ENCODE measurements around the gene TRPV5.

Gene TRPV5

DNA sequence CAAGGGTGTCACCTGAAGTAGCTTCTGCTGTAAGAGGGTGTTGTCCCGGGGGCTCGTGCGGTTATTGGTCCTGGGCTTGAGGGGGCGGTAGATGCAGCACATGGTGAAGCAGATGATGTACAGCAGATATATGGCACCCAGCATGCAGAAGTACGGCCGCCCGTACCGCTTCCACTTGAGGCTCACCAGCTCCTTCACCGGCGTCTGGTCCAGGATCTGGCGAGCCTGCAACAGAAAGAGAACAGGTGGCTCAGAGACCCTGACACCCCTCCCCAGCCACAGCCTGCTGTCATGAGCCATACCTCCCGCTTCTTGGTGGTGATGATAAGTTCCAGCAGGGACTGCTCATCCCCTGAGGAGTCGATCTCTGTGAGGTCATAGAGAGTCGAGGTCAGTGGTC is 58.1 kb downstream of the TRPV5 start:
- TF ChIP-seq EZH2phosphoT487 (IDR thresholded peaks at IDR 0.05; ENCODE audit: borderline replicate concordance, low read length): no peak
- TF ChIP-seq, protein P1, sequence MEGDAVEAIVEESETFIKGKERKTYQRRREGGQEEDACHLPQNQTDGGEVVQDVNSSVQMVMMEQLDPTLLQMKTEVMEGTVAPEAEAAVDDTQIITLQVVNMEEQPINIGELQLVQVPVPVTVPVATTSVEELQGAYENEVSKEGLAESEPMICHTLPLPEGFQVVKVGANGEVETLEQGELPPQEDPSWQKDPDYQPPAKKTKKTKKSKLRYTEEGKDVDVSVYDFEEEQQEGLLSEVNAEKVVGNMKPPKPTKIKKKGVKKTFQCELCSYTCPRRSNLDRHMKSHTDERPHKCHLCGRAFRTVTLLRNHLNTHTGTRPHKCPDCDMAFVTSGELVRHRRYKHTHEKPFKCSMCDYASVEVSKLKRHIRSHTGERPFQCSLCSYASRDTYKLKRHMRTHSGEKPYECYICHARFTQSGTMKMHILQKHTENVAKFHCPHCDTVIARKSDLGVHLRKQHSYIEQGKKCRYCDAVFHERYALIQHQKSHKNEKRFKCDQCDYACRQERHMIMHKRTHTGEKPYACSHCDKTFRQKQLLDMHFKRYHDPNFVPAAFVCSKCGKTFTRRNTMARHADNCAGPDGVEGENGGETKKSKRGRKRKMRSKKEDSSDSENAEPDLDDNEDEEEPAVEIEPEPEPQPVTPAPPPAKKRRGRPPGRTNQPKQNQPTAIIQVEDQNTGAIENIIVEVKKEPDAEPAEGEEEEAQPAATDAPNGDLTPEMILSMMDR (IDR thresholded peaks at IDR 0.05; ENCODE audit: low read depth, low read length, poor library complexity, severe bottlenecking): no peak
- H3K4me1 ChIP-seq (ENCODE audit: control insufficient read depth, low read length): no peaks in the 10 kb centered on the region
- H4K20me1 ChIP-seq (ENCODE audit: control insufficient read depth, insufficient read depth, low read depth, low read length): no peaks in the 10 kb centered on the region
- H3K36me3 ChIP-seq (ENCODE audit: control insufficient read depth, low read length): no peaks in the 10 kb centered on the region
- no peak overlapping the region for H3K27ac ChIP-seq (ENCODE audit: low read depth, low read length)
- no peaks in the 10 kb centered on the region for H3K9me3 ChIP-seq (ENCODE audit: control insufficient read depth, insufficient read depth, low read length)
- no peaks in the 10 kb centered on the region for H3F3A ChIP-seq (ENCODE audit: control insufficient read depth, insufficient read depth)
- no peaks in the 10 kb centered on the region for H3K9me2 ChIP-seq (replicated peaks; ENCODE audit: control insufficient read depth, low read length)
- H3K4me2 ChIP-seq (ENCODE audit: low read length): no peak overlapping the region
- no peak overlapping the region for H3K4me3 ChIP-seq (ENCODE audit: low read length)
- H3K79me2 ChIP-seq (ENCODE audit: control insufficient read depth, low read length): no peaks in the 10 kb centered on the region
- peaks cover 34% of the 10 kb centered on the region for H3K27me3 ChIP-seq (ENCODE audit: control insufficient read depth, low read length)

DNA sequence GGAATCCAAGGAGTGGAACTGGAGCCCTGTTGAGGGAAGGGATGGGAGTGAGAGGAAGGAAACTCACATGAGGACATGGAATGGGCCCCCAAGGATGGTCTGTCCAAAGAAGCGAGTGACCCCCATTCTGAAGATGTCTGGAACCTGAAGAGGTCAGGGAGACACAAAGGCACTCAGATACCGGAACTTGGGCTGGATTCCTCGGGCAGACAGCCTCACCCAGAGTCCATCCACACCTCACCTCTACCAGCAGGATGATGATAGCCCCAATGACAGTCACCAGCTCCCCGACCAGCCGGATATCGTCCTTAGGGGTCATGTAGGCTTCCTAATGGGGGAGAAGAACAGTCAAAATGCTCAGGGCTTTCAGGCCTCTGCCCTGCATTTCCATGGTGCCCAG is 58.7 kb downstream of the TRPV5 start:
- no peaks in the 10 kb centered on the region for H3K4me1 ChIP-seq (ENCODE audit: control insufficient read depth, low read length)
- H3K4me3 ChIP-seq (ENCODE audit: low read length): no peak overlapping the region
- no peaks in the 10 kb centered on the region for H3K36me3 ChIP-seq (ENCODE audit: control insufficient read depth, low read length)
- no peaks in the 10 kb centered on the region for H3K9me2 ChIP-seq (replicated peaks; ENCODE audit: control insufficient read depth, low read length)
- TF ChIP-seq, protein P1 (IDR thresholded peaks at IDR 0.05; ENCODE audit: low read depth, low read length, poor library complexity, severe bottlenecking): no peak
- TF ChIP-seq EZH2phosphoT487 (IDR thresholded peaks at IDR 0.05; ENCODE audit: borderline replicate concordance, low read length): no peak
- no peaks in the 10 kb centered on the region for H3F3A ChIP-seq (ENCODE audit: control insufficient read depth, insufficient read depth)
- H4K20me1 ChIP-seq (ENCODE audit: control insufficient read depth, insufficient read depth, low read depth, low read length): no peaks in the 10 kb centered on the region
- H3K79me2 ChIP-seq (ENCODE audit: control insufficient read depth, low read length): no peaks in the 10 kb centered on the region
- peaks cover 28% of the 10 kb centered on the region for H3K27me3 ChIP-seq (ENCODE audit: control insufficient read depth, low read length)
- no peak overlapping the region for H3K27ac ChIP-seq (ENCODE audit: low read depth, low read length)
- H3K9me3 ChIP-seq (ENCODE audit: control insufficient read depth, insufficient read depth, low read length): no peaks in the 10 kb centered on the region
- H3K4me2 ChIP-seq (ENCODE audit: low read length): no peak overlapping the region

DNA sequence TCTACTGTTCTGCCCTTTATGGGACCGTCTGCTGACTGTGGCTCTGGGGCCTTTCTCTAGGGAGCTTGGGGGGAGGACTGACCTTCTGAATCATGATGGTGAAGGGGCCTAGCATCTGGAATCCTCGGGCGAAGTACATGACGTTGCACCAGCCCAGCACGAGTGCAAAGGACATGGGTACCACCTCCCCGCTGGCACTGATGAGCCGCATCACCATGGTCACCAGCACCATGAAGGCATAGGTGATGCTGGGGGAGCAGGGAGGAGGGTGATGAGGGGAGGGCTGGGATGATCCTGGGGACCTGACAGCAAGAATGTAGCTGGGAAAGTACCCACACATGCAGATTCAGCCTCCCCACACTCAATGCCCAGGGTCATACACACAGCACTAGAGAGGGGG is 59.1 kb downstream of the TRPV5 start:
- Histone ChIP-seq H3F3A (ENCODE audit: control insufficient read depth, insufficient read depth) (no peaks in the 10 kb centered on the region), H3K4me3 (ENCODE audit: low read length) (no peak overlapping the region), H3K27ac (ENCODE audit: low read depth, low read length) (no peak overlapping the region), H3K36me3 (ENCODE audit: control insufficient read depth, low read length) (no peaks in the 10 kb centered on the region), H3K4me2 (ENCODE audit: low read length) (no peak overlapping the region), H3K9me3 (ENCODE audit: control insufficient read depth, insufficient read depth, low read length) (no peaks in the 10 kb centered on the region), H4K20me1 (ENCODE audit: control insufficient read depth, insufficient read depth, low read depth, low read length) (no peaks in the 10 kb centered on the region), H3K9me2 (replicated peaks; ENCODE audit: control insufficient read depth, low read length) (no peaks in the 10 kb centered on the region), H3K4me1 (ENCODE audit: control insufficient read depth, low read length) (no peaks in the 10 kb centered on the region), H3K79me2 (ENCODE audit: control insufficient read depth, low read length) (no peaks in the 10 kb centered on the region), H3K27me3 (ENCODE audit: control insufficient read depth, low read length) (peaks cover 24% of the 10 kb centered on the region)
- TF ChIP-seq EZH2phosphoT487 (IDR thresholded peaks at IDR 0.05; ENCODE audit: borderline replicate concordance, low read length): no peak
- TF ChIP-seq, protein P1 (IDR thresholded peaks at IDR 0.05; ENCODE audit: low read depth, low read length, poor library complexity, severe bottlenecking): no peak

DNA sequence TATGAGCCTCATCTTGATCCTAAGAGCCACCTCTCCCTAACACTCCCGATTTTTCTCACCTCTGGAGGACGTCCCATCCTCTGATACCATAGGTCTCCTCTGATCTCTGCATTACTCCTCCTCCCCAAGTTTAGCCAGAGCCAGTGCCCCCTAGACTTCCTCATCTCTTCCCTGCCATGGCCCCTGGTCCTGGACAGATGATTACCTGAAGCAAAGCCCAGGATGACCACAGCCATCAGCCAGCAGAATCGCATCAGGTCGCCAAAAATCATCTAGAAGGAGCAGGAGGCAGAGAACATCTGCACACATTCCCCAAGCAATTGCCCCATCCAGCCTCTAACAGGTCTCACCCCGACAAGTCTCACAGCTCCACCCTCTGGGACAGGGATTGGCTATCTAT is 59.7 kb downstream of the TRPV5 start:
- Histone ChIP-seq H3K4me1 (ENCODE audit: control insufficient read depth, low read length) (no peaks in the 10 kb centered on the region), H3K4me3 (ENCODE audit: low read length) (no peak overlapping the region), H3F3A (ENCODE audit: control insufficient read depth, insufficient read depth) (no peaks in the 10 kb centered on the region), H3K9me3 (ENCODE audit: control insufficient read depth, insufficient read depth, low read length) (no peaks in the 10 kb centered on the region), H3K4me2 (ENCODE audit: low read length) (no peak overlapping the region), H3K27me3 (ENCODE audit: control insufficient read depth, low read length) (peaks cover 19% of the 10 kb centered on the region; the same call in 1 of the 2 replicates), H3K9me2 (replicated peaks; ENCODE audit: control insufficient read depth, low read length) (no peaks in the 10 kb centered on the region), H3K36me3 (ENCODE audit: control insufficient read depth, low read length) (no peaks in the 10 kb centered on the region), H4K20me1 (ENCODE audit: control insufficient read depth, insufficient read depth, low read depth, low read length) (no peaks in the 10 kb centered on the region), H3K79me2 (ENCODE audit: control insufficient read depth, low read length) (no peaks in the 10 kb centered on the region), H3K27ac (ENCODE audit: low read depth, low read length) (no peak overlapping the region)
- TF ChIP-seq EZH2phosphoT487 (IDR thresholded peaks at IDR 0.05; ENCODE audit: borderline replicate concordance, low read length): no peak
- TF ChIP-seq, protein P1 (IDR thresholded peaks at IDR 0.05; ENCODE audit: low read depth, low read length, poor library complexity, severe bottlenecking): no peak
